OCI-LY1 (cell line): ENCODE data around the gene IKZF2.

Experiments
- CTCF ChIP-seq: fragments of 200-600 bp; sonication (generic), shearing (Covaris generic); IDR thresholded peaks from 2 replicates; pipeline ENCODE4 v1.5.1; 2017; ENCODE audit warnings: mild to moderate bottlenecking, antibody characterized with exemption, low read length, moderate library complexity, mixed read lengths
- EZH2 ChIP-seq: fragments of 200-600 bp; sonication (generic), shearing (Covaris generic); IDR thresholded peaks from 2 replicates; pipeline ENCODE4 v1.8.0; 2017; ENCODE audit warnings: borderline replicate concordance, mixed run types, mild to moderate bottlenecking, antibody characterized with exemption, low read length, moderate library complexity, mixed read lengths

- TF ChIP-seq CTCF (no peak), EZH2 (no peak)
These were observed 105.0 kb downstream of the IKZF2 start for GRCh38 chr2:213046431-213046830.
